Stimulated activated CD8-positive, alpha-beta memory T cell treated with anti-CD3 and anti-CD28 coated beads, Interleukin-4, amount 100 ng/mL, for 24 hours (primary cell): ENCODE data around the gene ATPAF1.
"Not testable (repeated sequence)": the region's sequence is repeated elsewhere in the genome, so short reads cannot be mapped to it uniquely, and the experiment has no call there.

ENCODE experiments used
- DNase-seq: peaks from one replicate; pipeline ENCODE4 v3.0.0-alpha.2; 2020; ENCODE audit warnings: low read depth

Gene ATPAF1

DNA sequence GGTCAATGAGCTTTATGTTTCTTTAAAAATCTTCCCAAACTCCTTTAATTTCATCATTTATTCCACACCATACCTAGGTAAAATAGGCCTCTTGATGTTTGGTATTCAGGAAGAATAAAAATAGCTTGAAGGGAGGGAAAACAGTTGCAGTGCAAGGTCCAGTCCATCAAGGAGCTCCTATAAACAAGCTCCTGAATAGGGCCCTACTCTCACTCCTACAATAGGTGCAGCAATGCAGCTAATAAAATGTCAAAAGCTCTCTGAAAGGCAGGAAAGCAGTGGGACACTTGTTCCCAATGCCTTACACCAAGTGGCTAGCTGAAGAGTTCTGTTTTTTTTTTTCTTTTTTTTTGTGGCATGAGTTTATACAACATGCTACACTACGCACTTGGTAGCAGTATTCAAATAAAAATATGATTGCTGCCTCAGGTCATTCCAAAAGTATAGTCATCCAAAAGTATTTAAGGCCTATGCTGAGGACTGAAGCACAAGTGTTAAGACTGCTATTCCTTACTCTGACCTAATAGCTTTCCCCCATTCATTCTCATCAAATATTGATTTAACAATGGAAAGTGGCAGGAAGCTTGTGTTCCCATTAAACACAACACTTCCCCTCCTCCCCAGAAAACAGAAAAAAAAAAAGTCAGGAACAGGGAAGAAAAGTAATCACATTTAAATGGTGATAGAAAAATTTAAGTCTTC is 13.3 kb upstream of the ATPAF1 start:
- DNase-seq: no peak

DNA sequence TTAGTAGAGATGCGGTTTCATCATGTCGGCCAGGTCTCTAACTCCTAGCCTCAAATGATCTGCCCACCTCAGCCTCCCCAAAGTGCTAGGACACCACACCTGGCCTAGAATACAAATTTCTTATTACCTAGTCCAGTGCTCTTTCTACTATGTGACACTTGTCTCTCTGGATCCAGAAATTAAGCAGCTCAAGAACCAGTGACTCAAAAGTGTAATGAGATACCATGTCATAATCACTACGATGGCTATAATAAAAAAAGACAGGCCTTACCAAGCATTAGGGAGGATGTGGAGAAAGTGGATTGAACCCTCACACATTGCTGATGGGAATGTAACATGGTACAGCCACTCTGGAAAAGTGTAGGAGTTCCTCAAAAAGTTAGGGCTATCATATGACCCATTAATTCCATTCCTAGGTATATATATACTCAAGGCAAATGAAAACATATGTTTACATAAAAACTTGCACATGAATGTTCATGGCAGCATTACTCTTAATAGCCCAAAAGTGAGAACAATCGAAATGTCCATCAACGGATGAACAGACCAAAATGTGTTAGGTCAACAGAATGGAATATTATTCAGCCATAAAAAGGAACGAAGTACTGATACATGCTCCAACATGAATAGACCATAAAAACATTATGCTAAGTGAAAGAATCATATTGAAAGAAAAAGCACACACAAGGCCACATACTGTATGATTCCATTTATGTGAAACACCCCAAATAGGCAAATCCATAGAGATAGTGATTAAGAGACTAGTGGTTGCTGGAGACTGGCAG is 11.8 kb upstream of the ATPAF1 start:
- no peak for DNase-seq

- DNase-seq: no peak
These were observed 9.2 kb upstream of the ATPAF1 start for GRCh38 chr1:46677339-46677738.

- no peak for DNase-seq
These were observed 8.4 kb upstream of the ATPAF1 start for GRCh38 chr1:46676531-46676930.

DNA sequence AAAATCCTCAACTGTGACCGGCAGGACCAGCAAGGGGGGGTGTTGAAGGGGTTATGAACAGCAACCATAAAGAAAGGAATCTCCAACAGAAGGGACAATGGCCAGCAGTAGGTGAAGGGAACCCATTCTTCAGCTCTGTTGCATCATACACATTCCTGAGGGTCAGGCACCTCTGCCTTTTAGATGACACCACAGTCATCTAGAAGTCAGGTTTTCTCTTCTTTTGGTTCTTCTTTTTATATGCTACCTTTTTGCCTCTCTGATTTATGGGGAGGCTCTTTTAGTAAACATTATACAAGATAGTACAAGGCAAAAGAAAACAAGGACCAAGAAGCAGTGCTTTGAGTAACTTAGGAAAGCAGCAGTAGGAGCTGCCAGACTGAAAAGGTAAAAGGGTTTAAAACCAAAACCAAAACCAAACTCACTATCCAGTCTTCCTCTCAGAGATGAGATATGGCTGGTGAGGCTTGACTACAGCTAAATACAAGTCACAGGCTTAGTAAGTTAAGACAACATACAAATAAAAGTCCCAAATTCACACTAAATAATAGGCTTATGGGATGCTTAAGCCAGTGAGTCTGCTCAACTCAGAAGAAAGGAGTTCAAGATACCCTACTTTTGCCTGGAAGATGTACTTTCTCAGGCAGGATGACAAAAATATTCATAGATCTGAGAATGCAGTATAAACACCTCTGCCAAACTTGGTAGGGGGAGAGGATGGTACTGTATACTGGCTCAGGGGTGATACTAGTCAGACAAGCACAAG is 7.6 kb upstream of the ATPAF1 start:
- DNase-seq: no peak

GRCh38 chr1:46673749-46674182 is 5.6 kb upstream of the ATPAF1 start:
- DNase-seq: no peak

- DNase-seq: no peak
These were observed 4.5 kb upstream of the ATPAF1 start for GRCh38 chr1:46672696-46673095.

- no peak for DNase-seq
These were observed 3.4 kb upstream of the ATPAF1 start, which contains the start of gene TEX38 for GRCh38 chr1:46671554-46671953. Gene TEX38 (plus strand): TSS chr1:46671854. CDS start chr1:46671935, 81 bp downstream.

DNA sequence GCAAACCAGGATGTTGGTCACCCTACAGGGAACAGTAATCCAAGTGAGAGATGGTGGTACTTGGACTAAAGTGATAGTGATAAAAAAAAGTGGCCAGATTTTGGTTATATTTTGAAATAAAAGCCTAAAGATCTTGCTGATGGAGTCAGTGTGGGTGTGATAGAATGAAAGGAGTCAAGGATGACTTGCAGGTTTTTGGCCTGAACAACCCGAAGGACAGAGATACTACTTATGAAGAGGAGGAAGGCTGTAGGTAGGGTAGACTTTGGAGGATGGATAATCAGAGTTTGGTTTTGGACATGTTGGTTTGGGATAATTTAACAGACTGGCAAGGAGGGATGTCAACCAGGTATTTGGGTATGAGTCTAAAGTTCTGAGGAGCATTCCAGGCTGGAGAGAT is 2.0 kb upstream of the ATPAF1 start:
- no peak for DNase-seq

DNA sequence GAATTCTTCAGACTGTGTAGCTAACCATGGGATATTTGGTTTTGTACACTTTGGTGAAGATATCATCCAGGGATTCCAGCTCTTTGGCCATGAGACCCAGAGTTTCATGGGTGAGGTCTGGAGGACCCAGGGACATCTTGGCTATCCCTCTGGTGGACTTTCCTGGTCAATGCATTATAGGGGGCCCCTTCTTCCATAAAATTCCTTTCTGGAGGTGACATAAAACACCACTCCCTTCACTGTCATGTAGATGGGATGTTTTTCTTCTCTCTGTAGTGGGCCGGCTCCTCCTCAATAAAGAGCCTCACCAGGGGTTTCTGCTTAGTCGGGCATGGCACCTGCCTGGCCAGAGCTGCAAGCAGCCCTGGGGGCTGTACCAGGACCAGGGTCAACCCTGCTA is 2.2 kb downstream of the ATPAF1 start:
- no peak for DNase-seq

- DNase-seq: not testable (repeated sequence)
These were observed 5.2 kb downstream of the ATPAF1 start for GRCh38 chr1:46662919-46663318.

DNA sequence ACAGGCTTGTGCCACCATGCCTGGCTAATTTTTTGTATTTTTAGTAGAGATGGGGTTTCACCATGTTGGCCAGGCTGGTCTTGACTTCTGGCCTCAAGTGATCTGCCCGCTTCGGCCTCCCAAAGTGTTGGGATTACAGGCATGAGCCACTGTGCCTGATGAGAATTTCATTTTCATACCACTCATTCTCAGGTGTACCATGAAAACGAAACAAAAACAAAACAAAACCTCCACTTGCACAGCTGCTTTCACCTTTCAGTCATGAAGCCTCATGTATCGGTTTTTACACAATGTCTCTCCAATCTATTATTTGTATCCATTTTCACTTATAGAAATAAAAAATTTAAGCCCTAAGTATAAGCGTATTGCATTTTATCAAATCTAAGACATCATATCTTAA is 8.0 kb downstream of the ATPAF1 start:
- not testable (repeated sequence) for DNase-seq

DNA sequence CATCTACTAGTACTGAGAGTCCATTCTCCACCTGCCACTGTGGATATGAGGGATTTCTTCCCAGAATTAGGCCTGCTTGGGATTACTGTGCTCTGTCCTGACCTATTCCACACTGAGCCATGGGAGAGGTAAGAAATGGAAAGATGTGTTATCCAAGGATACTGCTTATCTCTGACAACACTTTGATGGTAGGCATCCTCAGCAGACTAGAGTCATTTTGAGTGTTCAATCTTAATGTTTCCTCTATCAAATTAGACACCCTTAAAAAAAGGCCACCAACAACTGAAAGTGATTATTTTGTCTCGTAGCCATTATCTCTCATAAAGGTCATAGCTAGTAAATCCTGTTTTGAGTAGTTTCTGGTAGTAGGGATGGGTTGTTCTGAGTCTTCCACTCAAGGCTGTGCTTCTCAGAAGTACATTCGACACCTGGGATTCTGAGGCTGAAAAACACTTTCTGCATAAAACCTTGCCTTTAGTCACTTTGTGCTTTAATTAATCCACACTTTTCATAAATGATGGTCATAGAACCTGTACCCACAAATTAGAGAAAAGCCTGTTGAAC is 8.8 kb downstream of the ATPAF1 start:
- no peak for DNase-seq

- DNase-seq: no peak
These were observed 10.4 kb downstream of the ATPAF1 start for GRCh38 chr1:46657775-46658174.

- DNase-seq: no peak
These were observed 11.5 kb downstream of the ATPAF1 start for GRCh38 chr1:46656643-46657042.

DNA sequence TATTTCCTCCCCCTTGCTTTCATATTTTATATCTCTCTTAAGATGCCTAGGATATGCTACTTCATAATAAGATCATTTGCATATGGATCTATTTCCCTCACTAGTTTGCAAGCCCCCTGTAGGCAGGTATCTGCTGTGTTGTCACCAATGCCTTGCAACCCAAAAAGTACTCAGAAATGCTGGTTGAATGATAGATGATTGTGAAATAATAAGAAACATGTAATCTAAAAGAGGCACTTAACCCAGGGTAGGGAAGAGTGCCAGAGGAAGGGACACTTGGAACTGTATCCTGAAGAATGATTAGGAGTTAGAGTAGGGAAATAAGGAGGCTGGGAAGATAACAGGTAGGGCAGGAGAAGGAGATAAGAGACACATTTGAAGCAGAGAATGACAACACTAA is 12.3 kb downstream of the ATPAF1 start:
- DNase-seq: no peak

- DNase-seq: not testable (repeated sequence)
These were observed 13.5 kb downstream of the ATPAF1 start for GRCh38 chr1:46654698-46655097.

GRCh38 chr1:46654012-46654411 is 14.2 kb downstream of the ATPAF1 start:
- DNase-seq: no peak

DNA sequence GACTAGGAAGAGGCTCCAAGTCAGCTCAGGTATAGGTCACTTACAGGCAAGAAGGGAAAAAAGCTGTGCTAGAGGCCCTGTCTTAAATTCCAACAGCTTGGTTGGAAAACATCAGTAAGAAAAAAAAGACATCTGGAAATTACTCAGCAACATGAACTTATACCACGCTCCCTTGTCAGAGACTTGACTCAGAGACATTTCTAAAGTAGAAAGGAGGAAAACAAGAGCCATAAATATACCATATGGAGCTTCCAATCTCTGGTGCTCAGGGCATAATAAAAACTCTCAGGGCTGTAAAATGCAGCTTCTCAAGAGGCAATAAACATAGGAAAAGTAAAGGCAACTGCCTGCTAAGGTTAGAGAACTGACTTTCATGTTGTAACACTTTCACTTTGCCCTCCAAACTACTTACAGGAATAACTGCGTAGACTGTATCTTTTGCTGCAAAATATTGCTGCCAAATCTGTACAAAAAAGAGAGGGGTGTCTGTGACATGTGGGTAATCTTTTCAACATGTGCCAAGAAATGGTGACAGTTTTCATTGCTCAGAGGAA is 14.7 kb downstream of the ATPAF1 start:
- no peak for DNase-seq

GRCh38 chr1:46652321-46653100 is 15.7 kb downstream of the ATPAF1 start:
- DNase-seq: no peak

GRCh38 chr1:46651152-46651551 is 17.0 kb downstream of the ATPAF1 start:
- not testable (repeated sequence) for DNase-seq
